HG03095 (cell line): Measurements from ENCODE around the gene TBC1D10A.

ENCODE experiments used
- ATAC-seq: cut with Tn5 transposase; IDR thresholded peaks from one replicate; pipeline ENCODE4 v1.9.1; 2021; ENCODE audit warnings: moderate library complexity; ENCODE audit not compliant: unreplicated experiment

TBC1D10A gene

GRCh38 chr22:30249049-30250038, 77.4 kb downstream of the TBC1D10A start:
- no peak for ATAC-seq

GRCh38 chr22:30248484-30248883, 78.3 kb downstream of the TBC1D10A start:
- ATAC-seq, result no peak

GRCh38 chr22:30247974-30248373, 78.8 kb downstream of the TBC1D10A start:
- ATAC-seq, result no peak

- ATAC-seq, result no peak
Observed at GRCh38 chr22:30247561-30247960, 79.2 kb downstream of the TBC1D10A start.

GRCh38 chr22:30246814-30247376, 79.8 kb downstream of the TBC1D10A start:
- no peak for ATAC-seq

GRCh38 chr22:30245985-30246813, 80.5 kb downstream of the TBC1D10A start, which contains the start of gene LIF:
Gene LIF (minus strand): TSS chr22:30246759. CDS start chr22:30246695, 64 bp downstream.
- ATAC-seq, result no peak

GRCh38 chr22:30245181-30245984, 81.4 kb downstream of the TBC1D10A start:
- ATAC-seq, result no peak

GRCh38 chr22:30244641-30245040, 82.1 kb downstream of the TBC1D10A start:
- no peak for ATAC-seq

- no peak for ATAC-seq
Observed at GRCh38 chr22:30244066-30244465, 82.7 kb downstream of the TBC1D10A start.

GRCh38 chr22:30243661-30244060, 83.1 kb downstream of the TBC1D10A start:
- ATAC-seq, result no peak
